CD4-positive, alpha-beta memory T cell (primary cell): Measurements from ENCODE around the gene MED31. TPM values are rescaled to one million over a fixed set of nuclear protein-coding genes. Genes with fewer than 3 reads are reported as not detected.
A peak's percentile ranks its signal among the peaks of the same experiment; 100 is the strongest.
"Not testable (repeated sequence)": the region's sequence is repeated elsewhere in the genome, so short reads cannot be mapped to it uniquely, and the experiment has no call there.

Experiments
- CTCF ChIA-PET: fragments of 350-600 bp; sonication (Branson Sonifier 250); formaldehyde crosslinking; loops from one replicate; lab custom pipeline; 2021; ENCODE audit warnings: inconsistent platforms; ENCODE audit not compliant: partially characterized antibody; lab: Charles Lee
- POLR2A ChIA-PET: fragments of 350-600 bp; sonication (Branson Sonifier 250); formaldehyde crosslinking; loops from one replicate; lab custom pipeline; 2021; ENCODE audit not compliant: partially characterized antibody; lab: Charles Lee
- DNase-seq, 5 donors: peaks; one replicate each; pipeline versions ENCODE4 v3.0.0 to v3.0.0-alpha.2; 2020 to 2022; ENCODE audit warnings: mixed read lengths in 1 of 5
- H3K27ac ChIP-seq: one replicate; pipeline ENCODE4 v1.7.0; 2013; ENCODE audit warnings: low read depth, low read length
- H3K27me3 ChIP-seq: 2 replicates; pipeline ENCODE4 v1.7.0; 2013; ENCODE audit warnings: mild to moderate bottlenecking, low read length, moderate library complexity; ENCODE audit not compliant: insufficient read depth
- H3K36me3 ChIP-seq: 2 replicates; pipeline ENCODE4 v1.7.0; 2013; ENCODE audit warnings: mild to moderate bottlenecking, low read length, moderate library complexity; ENCODE audit not compliant: insufficient read depth
- H3K4me1 ChIP-seq: 2 replicates; pipeline ENCODE4 v1.7.0; 2013; ENCODE audit warnings: mild to moderate bottlenecking, low read length, moderate library complexity; ENCODE audit not compliant: insufficient read depth
- H3K4me3 ChIP-seq, 2 donors: one replicate each; pipeline ENCODE4 v1.7.0; 2013; ENCODE audit warnings: low read length in 2 of 2, mild to moderate bottlenecking in 1 of 2
- H3K9me3 ChIP-seq, 2 donors: one replicate each; pipeline ENCODE4 v1.7.0; 2013; ENCODE audit warnings: low read length in 2 of 2, control low read depth in 1 of 2; ENCODE audit not compliant: control insufficient read depth in 1 of 2
- H3K27ac Mint-ChIP-seq, 7 donors: one replicate each; pipeline ENCODE4 v1.8.0; 2020 to 2021; ENCODE audit warnings: mixed read lengths in 7 of 7, mild to moderate bottlenecking in 6 of 7, inconsistent platforms in 3 of 7, moderate library complexity in 3 of 7
- H3K27me3 Mint-ChIP-seq, 2 donors: one replicate each; pipeline ENCODE4 v1.8.0; 2020 to 2021; ENCODE audit warnings: mixed read lengths in 2 of 2
- H3K36me3 Mint-ChIP-seq, 2 donors: one replicate each; pipeline ENCODE4 v1.8.0; 2020 to 2021; ENCODE audit warnings: mixed read lengths in 2 of 2, inconsistent platforms in 1 of 2, mild to moderate bottlenecking in 1 of 2
- H3K4me1 Mint-ChIP-seq, 4 donors: one replicate each; pipeline ENCODE4 v1.8.0; 2020 to 2021; ENCODE audit warnings: mixed read lengths in 4 of 4, mild to moderate bottlenecking in 1 of 4
- H3K4me3 Mint-ChIP-seq, 8 donors: one replicate each; pipeline ENCODE4 v1.8.0; 2020 to 2021; ENCODE audit warnings: mixed read lengths in 8 of 8, mild to moderate bottlenecking in 7 of 8, moderate library complexity in 6 of 8, inconsistent platforms in 3 of 8
- H3K9me3 Mint-ChIP-seq, 8 donors: one replicate each; pipeline ENCODE4 v1.8.0; 2020 to 2021; ENCODE audit warnings: mixed read lengths in 8 of 8, mild to moderate bottlenecking in 5 of 8, inconsistent platforms in 3 of 8, moderate library complexity in 1 of 8
- intact Hi-C: fragments of 100-400 bp; cut with micrococcal nuclease; formaldehyde crosslinking; loops from one replicate; pipeline ENCODE4 v1.15.1; 2023
- polyA plus RNA-seq, 2 donors: library from polyadenylated mRNA; unstranded; fragments of 300-500 nt; fragmentation: Illumina TruSeq; gene quantifications; one replicate each; pipeline ENCODE4 v1.2.3, GENCODE V29; 2021
- total RNA-seq, 2 experiments: library from RNA; stranded (reverse); gene quantifications; one replicate each; pipeline ENCODE4 v1.2.3, GENCODE V29; 2021

Gene MED31
- total and polyA plus RNA-seq, 4 experiments from 2014 or later, result 25.6 to 44.7 (median 33.3) TPM

DNA sequence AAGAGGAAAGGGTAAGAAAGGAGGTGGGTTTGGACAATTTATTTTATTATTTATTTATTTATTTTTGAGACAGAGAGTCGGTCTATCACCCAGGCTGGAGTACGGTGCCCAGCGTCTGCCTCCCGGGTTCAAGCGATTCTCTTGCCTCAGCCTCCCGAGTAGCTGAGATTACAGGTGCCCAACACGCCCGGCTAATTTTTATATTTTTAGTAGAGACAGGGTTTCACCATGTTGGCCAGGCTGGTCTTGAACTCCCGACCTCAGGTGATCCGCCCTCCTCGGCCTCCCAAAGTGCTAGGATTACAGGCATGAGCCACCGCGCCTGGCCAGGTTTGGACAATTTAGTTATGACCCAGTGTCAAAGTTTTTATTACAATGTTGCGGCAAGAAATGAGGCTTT is 11.8 kb upstream of the MED31 start:
- H3K9me3 Mint-ChIP-seq, DNase-seq, CTCF ChIA-PET, H3K4me1 ChIP-seq, H3K27me3 Mint-ChIP-seq, H3K27me3 ChIP-seq, H3K4me3 ChIP-seq, H3K9me3 ChIP-seq, H3K27ac Mint-ChIP-seq, H3K4me3 Mint-ChIP-seq, H3K36me3 ChIP-seq, intact Hi-C loops, H3K27ac ChIP-seq, POLR2A ChIA-PET: not testable (repeated sequence)
- Mint-ChIP-seq H3K4me1 (peaks cover 11 to 27% (median 18%) of the 10 kb centered on the region in 4 donors), H3K36me3 (peaks cover 5 to 15% of the 10 kb centered on the region in 2 donors)

DNA sequence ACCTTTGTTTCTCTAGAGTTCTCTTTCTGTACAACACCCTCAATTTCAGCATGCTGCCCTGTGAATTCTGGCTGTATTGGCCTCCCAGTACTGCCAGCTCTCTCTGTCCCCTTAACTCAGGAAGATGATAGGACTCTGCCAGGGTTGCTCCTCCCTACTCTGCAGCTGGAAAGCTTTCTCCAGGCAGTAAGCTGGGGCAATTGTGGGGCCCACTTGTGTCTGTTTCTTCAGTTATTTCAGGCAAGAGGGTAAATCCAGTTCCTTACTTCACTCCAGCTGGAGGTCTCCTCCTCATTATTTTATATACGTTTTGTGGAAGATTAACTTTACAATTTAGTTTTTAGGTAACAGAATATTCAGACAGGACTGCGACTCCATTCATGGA is 10.1 kb upstream of the MED31 start:
- peaks cover 15% of the 10 kb centered on the region for H3K4me1 ChIP-seq
- Mint-ChIP-seq H3K9me3 (no peaks in the 10 kb centered on the region), H3K4me3 (peak overlapping the region in 1 of 8 donors; percentile 15), H3K36me3 (peaks cover 5 to 17% of the 10 kb centered on the region in 2 donors), H3K4me1 (peaks cover 14 to 40% (median 28%) of the 10 kb centered on the region in 4 donors), H3K27ac (peak overlapping the region in 2 of 7 donors; percentile 65 to 73), H3K27me3 (no peaks in the 10 kb centered on the region)
- no peak overlapping the region for H3K27ac ChIP-seq
- H3K9me3 ChIP-seq, result no peaks in the 10 kb centered on the region
- intact Hi-C loops, result no loop called here
- CTCF ChIA-PET, result interaction anchor here (0.8 kb wide), 1 partner anchor 360 kb away, joined by 3 read pairs; no protein-coding TSS in a partner anchor
- H3K4me3 ChIP-seq, result no peak overlapping the region
- POLR2A ChIA-PET, result interaction anchor here (1.7 kb wide), 1 partner anchor 20 kb away, joined by 6 read pairs; the partner anchor contains the start of genes KIAA0753 and TXNDC17
- H3K27me3 ChIP-seq, result no peaks in the 10 kb centered on the region
- no peaks in the 10 kb centered on the region for H3K36me3 ChIP-seq
- DNase-seq, result no peak

DNA sequence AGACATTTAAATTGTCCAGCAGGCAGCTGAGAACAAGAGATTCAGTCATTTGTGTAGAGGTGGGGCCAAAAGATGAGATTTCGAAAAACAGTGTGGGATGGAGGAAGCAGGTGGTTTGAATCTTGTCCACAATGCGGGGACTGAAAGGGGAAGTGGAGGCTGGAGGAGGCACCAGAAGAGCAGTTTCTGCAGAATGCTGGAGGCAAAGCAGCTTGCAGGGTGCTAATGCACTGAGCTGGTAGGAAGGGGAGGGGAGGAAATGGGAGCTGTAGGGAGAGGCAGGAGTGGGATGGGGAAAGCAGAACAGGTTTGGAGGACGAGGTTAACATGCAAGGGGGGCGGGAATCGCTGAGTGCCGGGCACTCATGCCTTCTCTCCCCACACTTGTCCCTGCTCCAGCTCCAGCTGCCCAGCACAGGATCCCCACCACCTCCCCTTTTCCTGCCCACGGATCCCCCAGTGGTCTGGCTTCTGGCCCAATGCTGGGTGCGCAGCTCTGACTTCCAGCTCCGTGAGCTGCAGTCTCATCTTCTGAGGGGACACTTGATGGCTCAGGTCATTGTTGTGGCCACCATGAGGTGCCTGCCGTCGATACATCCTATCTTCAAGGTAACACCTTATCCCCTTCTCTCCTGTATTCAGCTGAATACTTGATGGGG is 9.5 kb upstream of the MED31 start:
- CTCF ChIA-PET, result interaction anchor here (1.4 kb wide), 1 partner anchor 182 kb away, joined by 3 read pairs; no protein-coding TSS in a partner anchor
- peaks cover 14 to 40% (median 28%) of the 10 kb centered on the region in 4 donors for H3K4me1 Mint-ChIP-seq
- intact Hi-C loops, result no loop called here

DNA sequence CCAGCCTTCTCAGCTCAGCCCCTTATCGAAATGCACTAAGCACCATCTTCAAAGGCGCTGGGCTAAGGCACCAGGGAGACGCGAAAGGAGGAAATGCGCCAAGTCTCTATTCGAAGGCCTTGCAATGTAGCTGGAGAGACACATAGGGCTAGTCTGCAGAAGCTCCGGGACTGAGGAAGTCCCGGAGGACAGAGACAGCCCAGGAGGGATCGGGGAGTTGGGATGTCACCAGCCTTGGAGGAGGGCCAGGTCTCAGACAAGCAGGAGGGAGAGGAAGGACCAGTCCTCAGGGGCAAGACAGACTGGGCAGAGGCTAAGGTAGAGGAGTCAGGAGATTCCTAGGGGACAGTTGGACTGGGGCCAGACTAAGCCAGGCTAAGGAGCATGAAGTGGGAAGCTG is 8.7 kb upstream of the MED31 start:
- ChIA-PET POLR2A (interaction anchor here (1.7 kb wide), 1 partner anchor 19 kb away, joined by 6 read pairs; the partner anchor contains the start of genes KIAA0753 and TXNDC17), CTCF (interaction anchor here (1.4 kb wide), 1 partner anchor 183 kb away, joined by 3 read pairs; no protein-coding TSS in a partner anchor)
- H3K4me3 Mint-ChIP-seq, result peak overlapping the region in 2 of 8 donors; percentile 0 to 52
- H3K4me1 ChIP-seq, result peaks cover 17% of the 10 kb centered on the region
- no peak for DNase-seq
- H3K36me3 ChIP-seq, result no peaks in the 10 kb centered on the region
- peak overlapping the region in 1 of 7 donors; percentile 86 for H3K27ac Mint-ChIP-seq
- no peaks in the 10 kb centered on the region for H3K27me3 Mint-ChIP-seq
- intact Hi-C loops, result no loop called here
- no peaks in the 10 kb centered on the region for H3K9me3 Mint-ChIP-seq
- H3K36me3 Mint-ChIP-seq, result peaks cover 5 to 14% of the 10 kb centered on the region in 2 donors
- H3K4me3 ChIP-seq, result no peak overlapping the region
- H3K27me3 ChIP-seq, result no peaks in the 10 kb centered on the region
- peaks cover 19 to 45% (median 34%) of the 10 kb centered on the region in 4 donors for H3K4me1 Mint-ChIP-seq
- H3K9me3 ChIP-seq, result no peaks in the 10 kb centered on the region
- no peak overlapping the region for H3K27ac ChIP-seq

More for the DNA sequence above, 9.5 kb upstream of the MED31 start:
- Mint-ChIP-seq H3K27me3 (no peaks in the 10 kb centered on the region), H3K4me3 (peak overlapping the region in 2 of 8 donors; percentile 15 to 39), H3K27ac (peak overlapping the region in 5 of 7 donors; percentile 4 to 86 (median 65)), H3K36me3 (peaks cover 5 to 16% of the 10 kb centered on the region in 2 donors), H3K9me3 (no peaks in the 10 kb centered on the region)
- H3K4me1 ChIP-seq, result peaks cover 13% of the 10 kb centered on the region
- H3K9me3 ChIP-seq, result no peaks in the 10 kb centered on the region
- POLR2A ChIA-PET, result interaction anchor here (1.7 kb wide), 1 partner anchor 20 kb away, joined by 6 read pairs; the partner anchor contains the start of genes KIAA0753 and TXNDC17
- H3K4me3 ChIP-seq, result no peak overlapping the region
- no peak for DNase-seq
- H3K27me3 ChIP-seq, result no peaks in the 10 kb centered on the region
- no peaks in the 10 kb centered on the region for H3K36me3 ChIP-seq
- no peak overlapping the region for H3K27ac ChIP-seq

DNA sequence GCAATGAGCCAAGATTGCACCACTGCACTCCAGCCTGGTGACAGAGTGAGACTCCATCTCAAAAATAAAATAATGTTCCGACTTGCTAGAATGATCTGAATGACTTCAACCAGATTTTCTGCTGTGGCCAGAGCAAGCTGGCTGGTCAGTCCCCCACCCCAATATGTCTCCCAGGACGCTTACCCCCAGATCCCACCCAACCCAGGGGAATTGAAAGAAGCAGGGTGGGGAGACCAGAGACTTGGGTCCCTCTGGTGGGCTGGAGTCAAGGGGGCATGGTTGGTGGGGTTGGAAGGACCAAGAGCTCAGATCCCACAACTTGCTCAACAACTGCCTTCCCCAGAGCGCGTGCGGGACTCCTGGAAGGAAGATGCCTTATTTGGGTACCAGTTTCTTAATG is 7.0 kb upstream of the MED31 start:
- Mint-ChIP-seq H3K27ac (peak overlapping the region in 4 of 7 donors; percentile 66 to 91 (median 78)), H3K4me1 (peaks cover 21 to 58% (median 44%) of the 10 kb centered on the region in 4 donors), H3K36me3 (peaks cover 5 to 14% of the 10 kb centered on the region in 2 donors), H3K4me3 (peak overlapping the region in 6 of 8 donors; percentile 42 to 96 (median 91))
- H3K9me3 ChIP-seq, POLR2A ChIA-PET, H3K9me3 Mint-ChIP-seq, H3K4me3 ChIP-seq, H3K27me3 Mint-ChIP-seq, CTCF ChIA-PET, DNase-seq, H3K27ac ChIP-seq, H3K27me3 ChIP-seq, H3K36me3 ChIP-seq: not testable (repeated sequence)
- intact Hi-C loops, result loop anchor here (10.0 kb wide), 1 partner anchor 214 kb away; the partner anchor contains the start of gene PIMREG
- peaks cover 22% of the 10 kb centered on the region for H3K4me1 ChIP-seq

DNA sequence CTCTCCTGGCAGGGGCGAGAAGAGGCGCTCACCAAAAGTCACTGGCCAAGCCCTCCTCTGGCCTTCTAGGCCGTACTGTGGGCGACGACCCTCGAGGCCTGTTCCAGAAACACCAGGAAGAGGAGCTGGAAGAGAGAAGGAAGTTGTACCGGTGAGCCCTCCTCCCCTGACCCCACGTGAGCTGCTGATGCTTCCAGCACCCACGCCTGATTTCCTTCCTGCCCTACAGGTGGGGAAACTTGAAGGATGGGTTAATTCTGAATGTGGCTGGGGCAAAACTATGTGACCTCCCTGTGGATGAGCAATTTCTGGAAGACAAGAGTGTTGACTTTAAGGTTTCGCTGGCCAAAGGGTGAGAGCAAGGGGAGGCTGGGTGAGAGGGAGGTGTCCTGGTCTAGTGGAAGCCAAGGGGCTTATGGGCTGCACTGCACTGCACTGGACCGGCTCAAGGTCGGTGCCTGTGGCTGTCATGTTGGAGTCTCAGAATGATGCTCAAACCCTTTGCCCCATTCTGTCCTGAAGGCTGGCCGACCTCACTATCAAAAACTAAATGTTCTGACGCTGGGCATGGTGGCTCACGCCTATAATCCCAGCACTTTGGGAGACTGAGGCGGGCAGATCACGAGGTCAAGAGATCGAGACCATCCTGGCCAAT is 6.4 kb upstream of the MED31 start:
- no peak for DNase-seq
- Histone ChIP-seq H3K36me3 (no peaks in the 10 kb centered on the region), H3K9me3 (no peaks in the 10 kb centered on the region), H3K27me3 (no peaks in the 10 kb centered on the region), H3K4me3 (peak overlapping the region; percentile 57 to 69), H3K4me1 (peaks cover 28% of the 10 kb centered on the region), H3K27ac (peak overlapping the region; percentile 67)
- H3K4me1 Mint-ChIP-seq, result peaks cover 25 to 62% (median 48%) of the 10 kb centered on the region in 4 donors
- H3K27ac Mint-ChIP-seq, result peak overlapping the region; percentile 86 to 96 (median 92)
- peak overlapping the region; percentile 80 to 96 (median 94) for H3K4me3 Mint-ChIP-seq
- H3K9me3 Mint-ChIP-seq, result no peaks in the 10 kb centered on the region
- ChIA-PET CTCF (interaction anchor here (1.0 kb wide), 1 partner anchor 16 kb away, joined by 3 read pairs; no protein-coding TSS in a partner anchor), POLR2A (interaction anchor here (0.8 to 1.5 kb wide), 5 partner anchors 9 to 357 kb away, joined by 3 to 30 read pairs (median 3); partner anchors contain the start of genes KIAA0753, TXNDC17 and XAF1)
- H3K36me3 Mint-ChIP-seq, result peaks cover 5 to 14% of the 10 kb centered on the region in 2 donors
- intact Hi-C loops, result loop anchor here (10.0 kb wide), 1 partner anchor 213 kb away; the partner anchor contains the start of gene PIMREG
- no peaks in the 10 kb centered on the region for H3K27me3 Mint-ChIP-seq
